HepG2 (cell line): ENCODE results near the gene COG4. TPM values are rescaled to one million over a fixed set of nuclear protein-coding genes. Genes with fewer than 3 reads are reported as not detected.

Experiments used
- PHF20 ChIP-seq: sonication (generic); formaldehyde crosslinking; IDR thresholded peaks from 2 replicates; pipeline ENCODE4 v1.5.0; 2020; ENCODE audit warnings: mild to moderate bottlenecking, missing genetic modification reagents
- RXRA ChIP-seq: sonication (generic); formaldehyde crosslinking; IDR thresholded peaks from 2 replicates; pipeline ENCODE4 v1.5.1; 2020; ENCODE audit warnings: missing genetic modification reagents
- U2AF2 ChIP-seq: fragments of 200-400 bp; formaldehyde crosslinking; IDR thresholded peaks from 2 replicates; pipeline ENCODE4 v1.6.1; 2017; ENCODE audit warnings: low read depth, mild to moderate bottlenecking, low read length
- ZNF543 ChIP-seq: sonication (generic); formaldehyde crosslinking; IDR thresholded peaks from 2 replicates; pipeline ENCODE4 v1.4.0; 2020; ENCODE audit warnings: mild to moderate bottlenecking, missing genetic modification reagents
- ZNF550 ChIP-seq: sonication (generic); formaldehyde crosslinking; IDR thresholded peaks from 2 replicates; pipeline ENCODE4 v1.4.0; 2020; ENCODE audit warnings: mild to moderate bottlenecking, missing genetic modification reagents, borderline replicate concordance
- ZNF672 ChIP-seq: sonication (generic); formaldehyde crosslinking; IDR thresholded peaks from 2 replicates; pipeline ENCODE4 v1.8.1; 2022; ENCODE audit warnings: missing genetic modification reagents
- polyA plus RNA-seq, 8 experiments: library from polyadenylated mRNA; depleted of rRNA in 3 of 8; stranded (reverse) in 7 of 8; unstranded in 1 of 8; fragments of >200 nt; fragmentation: Illumina TruSeq in 4 of 8; extraction: Trizol in 4 of 8; gene quantifications; 2 replicates each; pipeline versions ENCODE4 v1.2.1 to v1.2.3, GENCODE V29; 2011 to 2016; ENCODE audit warnings: low read depth in 4 of 8, missing spikeins in 1 of 8, mixed read lengths in 1 of 8; ENCODE audit not compliant: insufficient read depth in 1 of 8
- total RNA-seq, 5 experiments: library from RNA; depleted of rRNA; stranded (reverse); fragments of >200 nt; fragmentation: Illumina TruSeq; extraction: Trizol; gene quantifications; 2 replicates each; pipeline ENCODE4 v1.2.3, GENCODE V29; 2016; ENCODE audit warnings: low read depth in 1 of 5
- TF ChIP-seq, protein P1 (sequence below): sonication (generic); formaldehyde crosslinking; IDR thresholded peaks from 2 replicates; pipeline ENCODE4 v1.4.0; 2020; ENCODE audit warnings: missing genetic modification reagents
- TF ChIP-seq, protein P2 (sequence below): sonication (generic); formaldehyde crosslinking; IDR thresholded peaks from 2 replicates; pipeline ENCODE4 v1.4.0; 2020; ENCODE audit warnings: mild to moderate bottlenecking, missing genetic modification reagents
- TF ChIP-seq, protein P3 (sequence below): sonication (generic); formaldehyde crosslinking; conservative IDR thresholded peaks from 2 replicates; pipeline ENCODE4 v1.8.0; 2022; ENCODE audit warnings: missing genetic modification reagents
- TF ChIP-seq, protein P4 (sequence below): IDR thresholded peaks from 2 replicates; pipeline ENCODE4 v1.6.1; 2016
- TF ChIP-seq, protein P5 (sequence below): IDR thresholded peaks from 2 replicates; pipeline ENCODE4 v1.6.1; 2018; ENCODE audit warnings: missing genetic modification reagents, mild to moderate bottlenecking, missing compliant biosample characterization
- TF ChIP-seq, protein P6 (sequence below): IDR thresholded peaks from 2 replicates; pipeline ENCODE4 v1.6.1; 2016; ENCODE audit warnings: missing biosample characterization, missing genetic modification reagents, low read depth
- TF ChIP-seq, protein P7 (sequence below): sonication (generic); formaldehyde crosslinking; IDR thresholded peaks from 2 replicates; pipeline ENCODE4 v1.5.0; 2020; ENCODE audit warnings: missing genetic modification reagents
- TF ChIP-seq, protein P8 (sequence below): sonication (generic); formaldehyde crosslinking; IDR thresholded peaks from 2 replicates; pipeline ENCODE4 v1.5.0; 2020; ENCODE audit warnings: mild to moderate bottlenecking, missing genetic modification reagents

The COG4 gene
- total and polyA plus RNA-seq, 2 of the 13 experiments (the other 11 are each of a cell fraction or from before 2014, with no cell fraction given) = 51.1 to 73.8 TPM

DNA sequence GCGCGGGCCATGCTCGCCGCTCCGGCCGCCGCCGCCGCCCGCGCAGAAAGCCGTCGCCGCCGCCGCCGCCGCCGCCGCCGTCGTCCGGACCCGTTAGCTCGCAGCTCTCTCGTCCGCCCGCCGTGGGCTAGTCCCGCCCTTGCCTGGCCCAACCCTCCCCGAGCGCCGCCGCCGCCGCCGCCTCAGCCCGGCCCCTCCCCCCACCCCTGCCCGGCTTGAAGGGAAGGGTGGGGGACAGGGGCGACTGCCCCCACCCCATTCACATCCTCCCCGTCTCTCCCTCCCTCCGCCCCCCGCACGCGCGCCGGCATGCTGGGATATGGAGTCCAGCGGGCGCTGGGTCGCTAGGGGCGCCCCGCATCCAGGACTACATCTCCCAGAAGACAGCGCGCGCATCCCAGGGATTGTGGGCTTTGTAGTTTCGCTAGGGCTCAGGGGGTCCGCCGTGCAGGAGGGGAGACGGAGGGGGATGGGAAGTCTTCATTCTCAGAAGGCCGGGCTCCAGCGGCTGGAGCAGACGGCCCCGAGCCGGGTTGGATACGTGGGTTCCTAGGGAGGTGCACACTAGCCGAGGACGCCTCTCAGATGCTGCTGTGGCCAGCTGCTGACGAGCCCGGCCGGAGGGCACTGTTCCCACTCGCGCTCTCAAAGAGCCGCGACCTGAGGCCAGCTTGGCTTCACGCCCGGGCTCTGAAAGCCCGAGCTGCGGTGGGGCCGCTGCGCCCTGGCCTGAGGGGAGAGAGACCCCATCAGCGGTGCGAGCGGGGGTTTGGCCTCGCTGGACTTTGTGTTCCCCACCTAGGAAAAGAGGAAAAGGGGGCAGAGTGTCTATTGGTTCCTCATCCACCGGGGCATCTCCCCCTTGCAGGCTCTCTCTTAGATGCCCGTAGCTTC is 84.1 kb downstream of the COG4 start, which contains the start of gene ST3GAL2 (continued):
- TF ChIP-seq, protein P1, sequence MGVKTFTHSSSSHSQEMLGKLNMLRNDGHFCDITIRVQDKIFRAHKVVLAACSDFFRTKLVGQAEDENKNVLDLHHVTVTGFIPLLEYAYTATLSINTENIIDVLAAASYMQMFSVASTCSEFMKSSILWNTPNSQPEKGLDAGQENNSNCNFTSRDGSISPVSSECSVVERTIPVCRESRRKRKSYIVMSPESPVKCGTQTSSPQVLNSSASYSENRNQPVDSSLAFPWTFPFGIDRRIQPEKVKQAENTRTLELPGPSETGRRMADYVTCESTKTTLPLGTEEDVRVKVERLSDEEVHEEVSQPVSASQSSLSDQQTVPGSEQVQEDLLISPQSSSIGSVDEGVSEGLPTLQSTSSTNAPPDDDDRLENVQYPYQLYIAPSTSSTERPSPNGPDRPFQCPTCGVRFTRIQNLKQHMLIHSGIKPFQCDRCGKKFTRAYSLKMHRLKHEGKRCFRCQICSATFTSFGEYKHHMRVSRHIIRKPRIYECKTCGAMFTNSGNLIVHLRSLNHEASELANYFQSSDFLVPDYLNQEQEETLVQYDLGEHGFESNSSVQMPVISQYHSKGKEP = no peak; the same call in 1 of the 2 replicates
- TF ChIP-seq RXRA = peak; percentile 40; the same call in 1 of the 2 replicates
- TF ChIP-seq, protein P2, sequence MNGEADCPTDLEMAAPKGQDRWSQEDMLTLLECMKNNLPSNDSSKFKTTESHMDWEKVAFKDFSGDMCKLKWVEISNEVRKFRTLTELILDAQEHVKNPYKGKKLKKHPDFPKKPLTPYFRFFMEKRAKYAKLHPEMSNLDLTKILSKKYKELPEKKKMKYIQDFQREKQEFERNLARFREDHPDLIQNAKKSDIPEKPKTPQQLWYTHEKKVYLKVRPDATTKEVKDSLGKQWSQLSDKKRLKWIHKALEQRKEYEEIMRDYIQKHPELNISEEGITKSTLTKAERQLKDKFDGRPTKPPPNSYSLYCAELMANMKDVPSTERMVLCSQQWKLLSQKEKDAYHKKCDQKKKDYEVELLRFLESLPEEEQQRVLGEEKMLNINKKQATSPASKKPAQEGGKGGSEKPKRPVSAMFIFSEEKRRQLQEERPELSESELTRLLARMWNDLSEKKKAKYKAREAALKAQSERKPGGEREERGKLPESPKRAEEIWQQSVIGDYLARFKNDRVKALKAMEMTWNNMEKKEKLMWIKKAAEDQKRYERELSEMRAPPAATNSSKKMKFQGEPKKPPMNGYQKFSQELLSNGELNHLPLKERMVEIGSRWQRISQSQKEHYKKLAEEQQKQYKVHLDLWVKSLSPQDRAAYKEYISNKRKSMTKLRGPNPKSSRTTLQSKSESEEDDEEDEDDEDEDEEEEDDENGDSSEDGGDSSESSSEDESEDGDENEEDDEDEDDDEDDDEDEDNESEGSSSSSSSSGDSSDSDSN (CRISPR knock-in tag) = peak; percentile 17; the same call in 1 of the 2 replicates
- TF ChIP-seq, protein P3, sequence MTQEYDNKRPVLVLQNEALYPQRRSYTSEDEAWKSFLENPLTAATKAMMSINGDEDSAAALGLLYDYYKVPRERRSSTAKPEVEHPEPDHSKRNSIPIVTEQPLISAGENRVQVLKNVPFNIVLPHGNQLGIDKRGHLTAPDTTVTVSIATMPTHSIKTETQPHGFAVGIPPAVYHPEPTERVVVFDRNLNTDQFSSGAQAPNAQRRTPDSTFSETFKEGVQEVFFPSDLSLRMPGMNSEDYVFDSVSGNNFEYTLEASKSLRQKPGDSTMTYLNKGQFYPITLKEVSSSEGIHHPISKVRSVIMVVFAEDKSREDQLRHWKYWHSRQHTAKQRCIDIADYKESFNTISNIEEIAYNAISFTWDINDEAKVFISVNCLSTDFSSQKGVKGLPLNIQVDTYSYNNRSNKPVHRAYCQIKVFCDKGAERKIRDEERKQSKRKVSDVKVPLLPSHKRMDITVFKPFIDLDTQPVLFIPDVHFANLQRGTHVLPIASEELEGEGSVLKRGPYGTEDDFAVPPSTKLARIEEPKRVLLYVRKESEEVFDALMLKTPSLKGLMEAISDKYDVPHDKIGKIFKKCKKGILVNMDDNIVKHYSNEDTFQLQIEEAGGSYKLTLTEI (CRISPR knock-in tag) = no peak
- TF ChIP-seq, protein P4, sequence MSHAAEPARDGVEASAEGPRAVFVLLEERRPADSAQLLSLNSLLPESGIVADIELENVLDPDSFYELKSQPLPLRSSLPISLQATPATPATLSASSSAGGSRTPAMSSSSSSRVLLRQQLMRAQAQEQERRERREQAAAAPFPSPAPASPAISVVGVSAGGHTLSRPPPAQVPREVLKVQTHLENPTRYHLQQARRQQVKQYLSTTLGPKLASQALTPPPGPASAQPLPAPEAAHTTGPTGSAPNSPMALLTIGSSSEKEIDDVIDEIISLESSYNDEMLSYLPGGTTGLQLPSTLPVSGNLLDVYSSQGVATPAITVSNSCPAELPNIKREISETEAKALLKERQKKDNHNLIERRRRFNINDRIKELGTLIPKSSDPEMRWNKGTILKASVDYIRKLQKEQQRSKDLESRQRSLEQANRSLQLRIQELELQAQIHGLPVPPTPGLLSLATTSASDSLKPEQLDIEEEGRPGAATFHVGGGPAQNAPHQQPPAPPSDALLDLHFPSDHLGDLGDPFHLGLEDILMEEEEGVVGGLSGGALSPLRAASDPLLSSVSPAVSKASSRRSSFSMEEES (CRISPR knock-in tag) = peak; percentile 58
- TF ChIP-seq, protein P5, sequence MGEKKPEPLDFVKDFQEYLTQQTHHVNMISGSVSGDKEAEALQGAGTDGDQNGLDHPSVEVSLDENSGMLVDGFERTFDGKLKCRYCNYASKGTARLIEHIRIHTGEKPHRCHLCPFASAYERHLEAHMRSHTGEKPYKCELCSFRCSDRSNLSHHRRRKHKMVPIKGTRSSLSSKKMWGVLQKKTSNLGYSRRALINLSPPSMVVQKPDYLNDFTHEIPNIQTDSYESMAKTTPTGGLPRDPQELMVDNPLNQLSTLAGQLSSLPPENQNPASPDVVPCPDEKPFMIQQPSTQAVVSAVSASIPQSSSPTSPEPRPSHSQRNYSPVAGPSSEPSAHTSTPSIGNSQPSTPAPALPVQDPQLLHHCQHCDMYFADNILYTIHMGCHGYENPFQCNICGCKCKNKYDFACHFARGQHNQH (CRISPR knock-in tag) = peak; percentile 66; the same call in 1 of the 2 replicates
- TF ChIP-seq, protein P6, sequence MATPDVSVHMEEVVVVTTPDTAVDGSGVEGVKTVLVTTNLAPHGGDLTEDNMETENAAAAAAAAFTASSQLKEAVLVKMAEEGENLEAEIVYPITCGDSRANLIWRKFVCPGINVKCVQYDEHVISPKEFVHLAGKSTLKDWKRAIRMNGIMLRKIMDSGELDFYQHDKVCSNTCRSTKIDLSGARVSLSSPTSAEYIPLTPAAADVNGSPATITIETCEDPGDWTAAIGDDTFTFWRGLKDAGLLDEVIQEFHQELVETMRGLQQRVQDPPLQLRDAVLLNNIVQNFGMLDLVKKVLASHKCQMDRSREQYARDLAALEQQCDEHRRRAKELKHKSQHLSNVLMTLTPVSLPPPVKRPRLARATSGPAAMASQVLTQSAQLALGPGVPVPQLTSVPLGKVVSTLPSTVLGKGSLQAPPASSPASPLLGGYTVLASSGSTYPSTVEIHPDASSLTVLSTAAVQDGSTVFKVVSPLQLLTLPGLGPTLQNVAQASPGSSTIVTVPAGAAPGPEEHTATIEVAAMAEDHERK (CRISPR knock-in tag) = peak; percentile 80
- no peak for TF ChIP-seq PHF20
- TF ChIP-seq, protein P7, sequence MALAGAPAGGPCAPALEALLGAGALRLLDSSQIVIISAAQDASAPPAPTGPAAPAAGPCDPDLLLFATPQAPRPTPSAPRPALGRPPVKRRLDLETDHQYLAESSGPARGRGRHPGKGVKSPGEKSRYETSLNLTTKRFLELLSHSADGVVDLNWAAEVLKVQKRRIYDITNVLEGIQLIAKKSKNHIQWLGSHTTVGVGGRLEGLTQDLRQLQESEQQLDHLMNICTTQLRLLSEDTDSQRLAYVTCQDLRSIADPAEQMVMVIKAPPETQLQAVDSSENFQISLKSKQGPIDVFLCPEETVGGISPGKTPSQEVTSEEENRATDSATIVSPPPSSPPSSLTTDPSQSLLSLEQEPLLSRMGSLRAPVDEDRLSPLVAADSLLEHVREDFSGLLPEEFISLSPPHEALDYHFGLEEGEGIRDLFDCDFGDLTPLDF (CRISPR knock-in tag) = peak; percentile 53; the same call in 1 of the 2 replicates
- TF ChIP-seq ZNF550 = no peak
- TF ChIP-seq ZNF672 = no peak
- no peak for TF ChIP-seq U2AF2
- TF ChIP-seq, protein P8, sequence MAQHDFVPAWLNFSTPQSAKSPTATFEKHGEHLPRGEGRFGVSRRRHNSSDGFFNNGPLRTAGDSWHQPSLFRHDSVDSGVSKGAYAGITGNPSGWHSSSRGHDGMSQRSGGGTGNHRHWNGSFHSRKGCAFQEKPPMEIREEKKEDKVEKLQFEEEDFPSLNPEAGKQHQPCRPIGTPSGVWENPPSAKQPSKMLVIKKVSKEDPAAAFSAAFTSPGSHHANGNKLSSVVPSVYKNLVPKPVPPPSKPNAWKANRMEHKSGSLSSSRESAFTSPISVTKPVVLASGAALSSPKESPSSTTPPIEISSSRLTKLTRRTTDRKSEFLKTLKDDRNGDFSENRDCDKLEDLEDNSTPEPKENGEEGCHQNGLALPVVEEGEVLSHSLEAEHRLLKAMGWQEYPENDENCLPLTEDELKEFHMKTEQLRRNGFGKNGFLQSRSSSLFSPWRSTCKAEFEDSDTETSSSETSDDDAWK (CRISPR knock-in tag) = no peak
- peak; percentile 82; the same call in 1 of the 2 replicates for TF ChIP-seq ZNF543 (CRISPR knock-in tag)
